NT2/D1 (cell line): ENCODE results near the gene NT5DC1.

Source experiments
- SUZ12 ChIP-seq: IDR thresholded peaks from 2 replicates; pipeline ENCODE4 v1.6.1; 2011; ENCODE audit not compliant: insufficient read length, insufficient read depth; ENCODE audit errors: extremely low read depth
- YY1 ChIP-seq: IDR thresholded peaks from 2 replicates; pipeline ENCODE4 v1.6.1; 2011; ENCODE audit not compliant: insufficient read length, insufficient read depth
- ZNF274 ChIP-seq: IDR thresholded peaks from 2 replicates; pipeline ENCODE4 v1.6.1; 2011; ENCODE audit warnings: mild to moderate bottlenecking, low read depth, low read length

DNA sequence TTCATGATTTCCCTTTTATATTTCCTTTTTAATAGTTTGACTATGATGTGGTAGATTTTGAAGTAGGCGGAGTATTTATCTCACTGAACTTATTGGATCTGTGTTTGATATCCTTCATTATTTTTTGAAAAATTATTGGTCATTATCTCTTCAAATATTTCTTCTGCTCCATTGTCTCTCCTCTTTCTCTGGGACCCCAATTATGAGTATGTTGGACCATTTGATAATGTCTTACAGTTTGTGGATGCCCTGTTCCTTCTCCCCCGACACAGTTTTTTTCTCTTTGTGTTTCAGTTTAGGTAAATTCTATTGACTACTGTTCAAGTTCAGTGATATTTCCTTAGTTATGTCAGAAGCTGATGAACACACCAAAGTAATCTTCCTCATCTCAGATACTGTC lies 74.7 kb downstream of the NT5DC1 start:
- TF ChIP-seq YY1 = no peak
- TF ChIP-seq SUZ12 = no peak
- no peak for TF ChIP-seq ZNF274
